B cell (primary cell): ENCODE measurements around the gene MRPL18. TPM values are rescaled to one million over a fixed set of nuclear protein-coding genes. Genes with fewer than 3 reads are reported as not detected.

Experiments used
- ATAC-seq: fragments of 200-7000 bp; cut with Tn5 transposase; one replicate; pipeline ENCODE4 v1.10.0; 2021; ENCODE audit warnings: low read depth, mild to moderate bottlenecking, moderate number of reproducible peaks, moderate library complexity
- CTCF ChIA-PET: fragments of 350-600 bp; sonication (Branson Sonifier 250); formaldehyde crosslinking; loops from one replicate; lab custom pipeline; 2021; ENCODE audit warnings: antibody characterized with exemption, inconsistent platforms; lab: Charles Lee
- POLR2A ChIA-PET: fragments of 350-600 bp; sonication (Branson Sonifier 250); formaldehyde crosslinking; loops from one replicate; lab custom pipeline; 2021; ENCODE audit warnings: antibody characterized with exemption; lab: Charles Lee
- DNase-seq: peaks from one replicate; pipeline ENCODE4 v3.0.0; 2013
- H2AFZ ChIP-seq: 2 replicates; pipeline ENCODE4 v1.6.1; 2012; ENCODE audit warnings: mild to moderate bottlenecking, low read depth, low read length; ENCODE audit not compliant: insufficient read depth, poor library complexity, severe bottlenecking
- H3K27ac ChIP-seq, 2 donors: 1 replicate in 1 of 2; 2 replicates in 1 of 2; pipeline ENCODE4 v1.5.1; 2012 to 2013; ENCODE audit warnings: low read length in 2 of 2, mild to moderate bottlenecking in 2 of 2, moderate library complexity in 1 of 2
- H3K27me3 ChIP-seq, 4 experiments: fragments of 200-600 bp in 1 of 4; sonication (generic) in 1 of 4; replicated peaks in 1 of 4; 1 replicate in 2 of 4; 2 replicates in 2 of 4; pipeline versions ENCODE4 v1.6.1 to v1.7.0; 2013 to 2016; ENCODE audit warnings: low read length in 3 of 4, mild to moderate bottlenecking in 2 of 4, mixed read lengths in 1 of 4, moderate library complexity in 1 of 4; ENCODE audit not compliant: insufficient read depth in 4 of 4, control insufficient read depth in 3 of 4; ENCODE audit errors: control extremely low read depth in 1 of 4
- H3K36me3 ChIP-seq, 2 experiments: replicated peaks in 1 of 2; 1 replicate in 1 of 2; 2 replicates in 1 of 2; pipeline versions ENCODE4 v1.6.1 to v1.7.1; 2013; ENCODE audit warnings: low read length in 1 of 2; ENCODE audit not compliant: insufficient read depth in 2 of 2, control insufficient read depth in 1 of 2; ENCODE audit errors: control extremely low read depth in 1 of 2, extremely low read depth in 1 of 2
- H3K4me1 ChIP-seq, 2 donors: fragments of 200-600 bp in 1 of 2; sonication (generic) in 1 of 2; 1 replicate in 1 of 2; 2 replicates in 1 of 2; pipeline versions ENCODE4 v1.5.1 to v1.6.1; 2013 to 2017; ENCODE audit warnings: low read length in 2 of 2; ENCODE audit not compliant: control insufficient read depth in 2 of 2, insufficient read depth in 2 of 2
- H3K4me2 ChIP-seq: replicated peaks from 2 replicates; pipeline ENCODE3; 2012; ENCODE audit warnings: mild to moderate bottlenecking, low read depth, low read length; ENCODE audit not compliant: poor library complexity, severe bottlenecking
- H3K4me3 ChIP-seq, 5 experiments: fragments of 200-600 bp in 1 of 5; sonication (generic) in 1 of 5; 1 replicate in 3 of 5; 2 replicates in 2 of 5; pipeline versions ENCODE4 v1.5.1 to v1.7.0; 2011 to 2016; ENCODE audit warnings: low read length in 4 of 5, mild to moderate bottlenecking in 4 of 5, low read depth in 2 of 5, control low read depth in 1 of 5, moderate library complexity in 1 of 5; ENCODE audit not compliant: insufficient read depth in 1 of 5; ENCODE audit errors: control extremely low read depth in 1 of 5, extremely low read depth in 1 of 5
- H3K79me2 ChIP-seq: fragments of 200-600 bp; sonication (generic); one replicate; pipeline ENCODE4 v1.6.0; 2016; ENCODE audit warnings: low read length; ENCODE audit not compliant: control insufficient read depth, insufficient read depth
- H3K9ac ChIP-seq: fragments of 200-600 bp; sonication (generic); 2 replicates; pipeline ENCODE4 v1.6.1; 2017; ENCODE audit warnings: mild to moderate bottlenecking, low read length, moderate library complexity
- H3K9me3 ChIP-seq, 3 donors: one replicate each; pipeline versions ENCODE4 v1.6.1 to v1.7.1; 2013; ENCODE audit warnings: low read length in 2 of 3; ENCODE audit not compliant: control insufficient read depth in 2 of 3, insufficient read depth in 1 of 3; ENCODE audit errors: control extremely low read depth in 1 of 3
- H4K20me1 ChIP-seq: 2 replicates; pipeline ENCODE4 v1.6.0; 2012; ENCODE audit warnings: mild to moderate bottlenecking, low read length; ENCODE audit not compliant: insufficient read depth, control insufficient read depth, poor library complexity, severe bottlenecking
- H3K27ac Mint-ChIP-seq: one replicate; pipeline ENCODE4 v1.8.0; 2021; ENCODE audit warnings: mixed read lengths
- H3K27me3 Mint-ChIP-seq: one replicate; pipeline ENCODE4 v1.8.0; 2021; ENCODE audit warnings: mixed read lengths
- H3K4me1 Mint-ChIP-seq: one replicate; pipeline ENCODE4 v1.8.0; 2021; ENCODE audit warnings: mixed read lengths
- H3K4me3 Mint-ChIP-seq: one replicate; pipeline ENCODE4 v1.8.0; 2021; ENCODE audit warnings: mixed read lengths
- H3K9me3 Mint-ChIP-seq: one replicate; pipeline ENCODE4 v1.8.0; 2022; ENCODE audit warnings: mixed read lengths; ENCODE audit not compliant: insufficient read depth
- CTCF ChIP-seq: fragments of 200-600 bp; IDR thresholded peaks from one replicate; pipeline ENCODE4 v1.8.0; 2022; ENCODE audit warnings: antibody characterized with exemption, mild to moderate bottlenecking
- EZH2 ChIP-seq: IDR thresholded peaks from 2 replicates; pipeline ENCODE4 v1.6.1; 2012; ENCODE audit warnings: borderline replicate concordance, low read depth, mild to moderate bottlenecking, moderate library complexity, low read length; ENCODE audit not compliant: insufficient read depth, poor library complexity, severe bottlenecking
- WGBS: methylation state at CpG from one replicate; pipeline ENCODE4 v1.1.5; 2013; ENCODE audit warnings: missing lambda C conversion rate; ENCODE audit not compliant: insufficient coverage; 5-methylcytosine and 5-hydroxymethylcytosine counted together
- intact Hi-C: fragments of 100-400 bp; cut with micrococcal nuclease; formaldehyde crosslinking; loops from one replicate; pipeline ENCODE4 v1.10.0; 2022
- polyA plus RNA-seq: library from polyadenylated mRNA; depleted of rRNA; stranded (reverse); fragments of >200 nt; gene quantifications from 2 replicates; pipeline ENCODE4 v1.2.3, GENCODE V29; 2012
- total RNA-seq, 2 donors: library from RNA; stranded (reverse); fragments of 120-200 nt in 1 of 2; gene quantifications; 1 replicate in 1 of 2; 2 replicates in 1 of 2; pipeline versions ENCODE4 v1.2.3 to v1.2.4, GENCODE V29; 2013 to 2022

MRPL18 gene
- total and polyA plus RNA-seq, 2 donors (not counting 1 experiment from before 2014, with no cell fraction given): 32.1 to 35.1 TPM

DNA sequence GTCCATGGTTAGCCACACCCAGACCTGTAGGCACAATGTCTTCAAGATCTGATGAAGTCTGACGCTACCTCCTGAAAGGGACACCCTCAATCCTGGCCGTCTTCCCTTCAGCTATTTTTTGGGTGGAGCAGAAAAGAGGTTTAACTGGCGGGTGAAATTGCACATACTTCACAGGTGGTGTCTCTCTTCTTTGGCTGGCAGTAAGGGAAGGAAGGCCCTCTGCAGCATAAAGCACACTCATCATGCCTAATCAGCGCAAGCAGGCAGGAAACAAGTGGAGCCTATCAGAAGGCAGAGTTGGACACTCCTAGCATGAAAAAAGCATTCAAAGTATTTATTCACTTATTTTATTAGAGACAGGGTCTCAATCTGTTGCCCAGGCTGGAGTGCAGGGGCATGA, 42.7 kb downstream of the MRPL18 start:
- Histone ChIP-seq H3K9me3 (peaks cover 0 to 3% (median 0%) of the 10 kb centered on the region in 3 donors), H3K9ac (no peak overlapping the region), H3K27me3 (peaks cover 0 to 13% (median 0%) of the 10 kb centered on the region in 4 experiments), H3K79me2 (no peaks in the 10 kb centered on the region), H4K20me1 (no peaks in the 10 kb centered on the region), H3K4me1 (peaks cover 15 to 18% of the 10 kb centered on the region in 2 donors), H2AFZ (no peak overlapping the region), H3K27ac (no peak overlapping the region), H3K4me3 (no peak overlapping the region), H3K4me2 (no peak overlapping the region), H3K36me3 (no peaks in the 10 kb centered on the region)
- ChIA-PET CTCF (no interaction called here), POLR2A (no interaction called here)
- no peak for ATAC-seq
- Mint-ChIP-seq H3K27me3 (peaks cover 7% of the 10 kb centered on the region), H3K9me3 (no peaks in the 10 kb centered on the region), H3K27ac (no peak overlapping the region), H3K4me3 (no peak overlapping the region), H3K4me1 (peaks cover 10% of the 10 kb centered on the region)
- DNase-seq: no peak
- no CpG with 5 or more reads among the region's 4 CpGs for WGBS
- TF ChIP-seq EZH2 (no peak), CTCF (no peak)
- intact Hi-C loops: no loop called here

GRCh38 chr6:159833556-159833955, 43.3 kb downstream of the MRPL18 start:
- Mint-ChIP-seq H3K4me1 (peaks cover 10% of the 10 kb centered on the region), H3K9me3 (no peaks in the 10 kb centered on the region), H3K27me3 (peaks cover 12% of the 10 kb centered on the region), H3K27ac (no peak overlapping the region), H3K4me3 (no peak overlapping the region)
- Histone ChIP-seq H3K4me1 (peaks cover 15 to 18% of the 10 kb centered on the region in 2 donors), H3K4me2 (no peak overlapping the region), H2AFZ (no peak overlapping the region), H3K36me3 (no peaks in the 10 kb centered on the region), H3K79me2 (no peaks in the 10 kb centered on the region), H3K27ac (no peak overlapping the region), H3K4me3 (no peak overlapping the region), H3K27me3 (peaks cover 0 to 13% (median 0%) of the 10 kb centered on the region in 4 experiments), H3K9me3 (peaks cover 0 to 3% (median 0%) of the 10 kb centered on the region in 3 donors), H4K20me1 (no peaks in the 10 kb centered on the region), H3K9ac (no peak overlapping the region)
- DNase-seq (no peak), ATAC-seq (no peak)
- intact Hi-C loops: no loop called here
- ChIA-PET CTCF (no interaction called here), POLR2A (no interaction called here)
- no peak for TF ChIP-seq EZH2
- no peak for TF ChIP-seq CTCF
- WGBS: 81% methylated on average over 2 of the region's 2 CpGs
